HG03571 (cell line): ENCODE measurements around the gene STARD3.
A peak's percentile ranks its signal among the peaks of the same experiment; 100 is the strongest.

Source experiments
- ATAC-seq: cut with Tn5 transposase; IDR thresholded peaks from one replicate; pipeline ENCODE4 v1.9.1; 2021; ENCODE audit not compliant: unreplicated experiment

The STARD3 gene

DNA sequence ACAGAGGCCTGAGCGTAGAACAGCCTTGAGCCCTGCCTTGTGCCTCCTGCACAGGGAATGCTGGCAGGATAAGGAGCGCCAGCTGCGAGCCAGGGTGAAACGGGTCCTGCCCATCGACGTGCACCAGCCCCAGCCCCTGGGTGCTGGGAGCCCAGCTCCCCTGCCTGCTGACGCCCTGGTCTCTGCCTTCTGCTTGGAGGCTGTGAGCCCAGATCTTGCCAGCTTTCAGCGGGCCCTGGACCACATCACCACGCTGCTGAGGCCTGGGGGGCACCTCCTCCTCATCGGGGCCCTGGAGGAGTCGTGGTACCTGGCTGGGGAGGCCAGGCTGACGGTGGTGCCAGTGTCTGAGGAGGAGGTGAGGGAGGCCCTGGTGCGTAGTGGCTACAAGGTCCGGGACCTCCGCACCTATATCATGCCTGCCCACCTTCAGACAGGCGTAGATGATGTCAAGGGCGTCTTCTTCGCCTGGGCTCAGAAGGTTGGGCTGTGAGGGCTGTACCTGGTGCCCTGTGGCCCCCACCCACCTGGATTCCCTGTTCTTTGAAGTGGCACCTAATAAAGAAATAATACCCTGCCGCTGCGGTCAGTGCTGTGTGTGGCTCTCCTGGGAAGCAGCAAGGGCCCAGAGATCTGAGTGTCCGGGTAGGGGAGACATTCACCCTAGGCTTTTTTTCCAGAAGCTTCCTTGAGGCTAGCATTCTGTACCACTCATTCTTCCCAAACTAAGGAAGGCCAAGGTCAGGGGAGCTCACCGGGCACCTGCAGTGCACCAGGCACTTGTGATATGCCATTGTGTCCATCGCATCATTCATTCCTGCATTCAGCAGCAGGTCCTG is 33.2 kb downstream of the STARD3 start:
- no peak for ATAC-seq

GRCh38 chr17:39670746-39671145 is 33.8 kb downstream of the STARD3 start:
- ATAC-seq: no peak

- ATAC-seq: no peak
Measured at GRCh38 chr17:39671651-39672521, 34.9 kb downstream of the STARD3 start.

- ATAC-seq: no peak
Measured at GRCh38 chr17:39672522-39673334, 35.8 kb downstream of the STARD3 start.

- ATAC-seq: no peak
Measured at GRCh38 chr17:39673335-39674081, 36.6 kb downstream of the STARD3 start.

- no peak for ATAC-seq
Measured at GRCh38 chr17:39674179-39674578, 37.2 kb downstream of the STARD3 start.

DNA sequence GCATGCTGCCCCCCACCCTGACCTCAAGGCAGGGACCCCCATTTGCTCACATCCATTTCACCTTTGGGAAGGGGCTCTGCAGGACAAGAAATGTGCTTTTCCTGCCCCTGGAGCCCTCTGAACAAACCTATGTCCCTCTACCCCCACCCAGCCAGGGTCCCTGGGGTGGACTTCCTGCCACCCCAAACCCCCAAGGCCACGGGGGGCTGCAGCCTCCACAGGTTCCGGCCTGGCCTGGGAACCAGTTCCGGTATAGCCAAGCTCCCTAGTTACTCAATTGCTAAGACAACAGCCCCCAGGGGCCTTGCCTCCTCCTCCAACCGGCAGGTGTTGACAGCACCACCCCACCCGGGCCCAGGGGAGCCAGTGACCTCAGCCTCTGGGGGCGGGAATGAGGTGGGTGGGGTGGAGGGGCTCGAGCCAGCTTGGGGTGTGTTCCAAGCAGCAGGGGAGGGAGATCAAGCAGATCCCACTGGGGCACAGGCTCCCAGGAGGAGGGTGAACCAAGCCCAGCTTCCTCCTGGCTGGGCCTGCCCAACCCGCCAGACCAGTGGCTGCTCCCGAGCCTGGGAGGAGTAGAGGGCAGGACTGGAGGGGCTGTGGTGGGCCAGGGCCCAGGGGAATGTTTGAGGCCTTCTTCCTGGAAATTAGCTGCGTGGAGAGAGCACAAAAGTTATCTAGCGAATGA is 37.9 kb downstream of the STARD3 start:
- ATAC-seq: peak; percentile 44

GRCh38 chr17:39675390-39676082 is 38.6 kb downstream of the STARD3 start:
- no peak for ATAC-seq

GRCh38 chr17:39676198-39676819 is 39.4 kb downstream of the STARD3 start:
- ATAC-seq: no peak

GRCh38 chr17:39677072-39677471 is 40.1 kb downstream of the STARD3 start:
- ATAC-seq: no peak

GRCh38 chr17:39677542-39678339 is 40.8 kb downstream of the STARD3 start:
- ATAC-seq: no peak

DNA sequence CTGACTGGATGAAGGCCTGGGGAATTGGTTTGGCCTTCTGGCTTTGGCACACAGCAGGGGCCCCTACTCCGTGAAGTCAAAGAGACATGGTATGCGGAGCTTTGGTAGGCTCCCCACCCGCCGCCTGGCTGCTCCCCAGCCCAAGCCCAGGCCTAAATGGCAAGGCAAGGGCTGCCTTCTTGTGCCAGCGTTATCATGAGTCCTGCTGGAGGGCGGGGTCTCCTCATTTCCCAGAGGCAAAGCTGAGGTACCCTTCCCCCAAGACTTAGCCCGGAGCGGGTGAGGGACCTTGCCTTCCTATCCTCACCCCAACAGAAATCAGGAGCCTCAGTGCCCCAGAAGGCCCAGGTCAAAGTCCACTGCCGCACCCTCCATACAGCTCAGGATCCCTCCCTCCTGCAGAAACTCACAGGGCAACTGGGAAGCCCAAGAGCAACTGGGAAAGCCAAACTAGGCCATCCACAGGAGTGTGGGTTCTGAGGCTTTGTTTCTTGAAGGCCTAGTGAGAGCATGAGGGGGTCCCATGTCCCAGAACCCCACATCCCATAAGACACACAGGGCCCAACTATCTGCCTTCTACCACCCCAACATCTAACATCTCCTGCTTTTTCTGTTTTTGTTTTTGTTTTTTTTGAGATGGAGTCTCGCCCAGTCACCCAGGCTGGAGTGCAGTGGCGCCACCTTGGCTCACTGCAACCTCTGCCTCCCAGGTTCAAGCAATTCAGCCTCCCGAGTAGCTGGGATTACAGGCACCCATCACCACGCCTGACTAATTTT is 41.6 kb downstream of the STARD3 start:
- ATAC-seq: no peak

DNA sequence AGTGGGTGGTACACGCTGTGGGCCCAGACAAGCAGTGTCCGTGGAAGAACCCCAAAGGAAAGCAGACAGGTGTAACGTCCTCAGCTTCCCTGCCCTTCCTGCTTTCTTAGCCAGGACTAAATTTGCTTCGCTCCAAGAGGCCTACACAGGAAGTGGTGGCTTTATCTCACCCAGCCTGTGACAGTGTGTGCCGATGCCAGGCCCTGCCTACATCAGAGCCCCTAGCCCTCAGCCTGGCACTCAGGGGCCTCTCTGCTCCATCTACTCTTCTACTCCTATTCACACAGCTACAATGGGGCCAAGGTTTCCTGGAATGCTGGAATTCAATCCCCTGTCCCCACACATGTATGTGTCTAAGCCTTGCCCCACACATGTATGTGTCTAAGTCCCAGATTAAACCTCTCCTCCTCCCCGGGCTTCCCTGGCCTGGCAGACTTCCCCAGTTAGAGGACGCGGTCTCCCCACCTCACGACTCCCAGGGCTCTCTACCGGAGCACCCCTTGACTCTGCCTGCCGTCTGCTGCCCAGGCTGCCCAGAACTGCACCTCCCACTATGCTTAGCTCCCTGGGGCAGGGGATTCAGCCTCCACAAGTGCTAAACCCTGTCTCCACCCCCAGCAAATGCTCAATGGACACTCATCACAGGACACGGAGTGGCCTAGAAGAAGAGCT is 42.7 kb downstream of the STARD3 start:
- ATAC-seq: no peak

DNA sequence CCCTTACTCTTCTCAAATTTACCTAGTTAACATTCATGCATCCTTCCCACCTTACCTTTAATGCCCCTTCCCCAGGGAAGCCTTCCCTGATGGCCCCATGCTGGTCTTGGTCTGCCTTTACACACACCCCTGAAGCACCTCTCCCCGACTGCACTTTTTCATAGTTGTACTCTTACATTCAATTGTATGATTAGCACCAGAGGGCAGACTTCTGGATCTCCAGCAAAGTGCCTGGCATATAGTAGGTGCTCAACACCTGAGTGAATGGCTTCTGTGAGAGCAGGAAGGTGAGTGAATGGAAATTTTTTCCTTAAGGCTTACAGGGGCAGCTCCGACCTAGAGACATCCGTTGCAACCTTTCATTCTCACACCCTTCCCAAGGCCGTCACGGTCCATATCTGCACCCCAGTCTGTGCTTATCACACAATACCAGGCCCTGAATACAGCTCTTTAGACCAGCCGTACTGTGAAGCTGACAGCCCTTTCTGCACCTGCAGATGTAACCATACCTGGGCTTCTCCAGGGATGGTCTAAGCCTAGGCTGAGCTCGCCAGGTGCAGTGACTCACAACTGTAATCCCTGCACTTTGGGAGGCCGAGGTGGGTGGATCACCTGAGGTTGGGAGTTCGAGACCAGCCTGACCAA is 46.5 kb downstream of the STARD3 start:
- ATAC-seq: no peak

DNA sequence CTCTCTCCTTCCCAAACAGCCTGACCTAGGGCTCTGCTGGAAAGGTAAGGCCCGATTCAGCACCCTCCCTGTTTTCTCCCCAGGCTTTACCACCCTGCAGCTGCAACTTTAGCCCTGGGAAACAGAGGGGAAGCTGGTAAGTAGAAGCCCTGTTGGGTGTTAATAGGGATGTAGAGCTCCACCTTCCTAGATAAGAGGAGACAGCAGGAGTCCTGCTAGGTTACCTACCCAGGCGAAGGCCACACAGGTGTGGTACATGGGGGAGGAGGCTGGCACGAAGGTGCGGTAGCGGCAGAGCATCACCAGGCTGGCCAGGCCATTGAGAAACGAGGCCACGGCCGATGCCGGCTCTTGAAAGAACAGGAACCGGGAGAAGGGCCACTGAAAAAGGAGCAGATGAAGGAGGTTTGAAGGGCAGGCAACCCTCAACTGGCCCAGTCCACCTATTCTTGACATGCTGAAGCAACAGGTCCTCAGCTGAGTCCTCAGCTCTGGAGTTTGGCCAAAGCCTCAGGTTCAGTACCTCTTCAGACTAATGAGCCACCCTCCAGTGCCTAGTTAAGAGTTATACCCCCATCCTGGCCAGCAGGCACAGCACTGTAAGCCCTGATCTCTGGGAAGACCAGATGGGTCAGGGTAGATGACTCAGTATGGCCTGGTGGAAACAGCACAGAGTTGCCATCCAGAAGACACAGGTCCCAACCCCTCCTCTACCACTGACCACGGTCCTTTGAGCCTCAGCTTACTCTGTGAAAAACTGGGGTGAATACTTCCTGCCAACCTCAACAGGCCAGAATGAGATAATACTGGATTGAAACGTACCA is 47.6 kb downstream of the STARD3 start:
- ATAC-seq: no peak
